ENCODE data around the gene PARP16.

Gene PARP16

GRCh38 chr15:65286069-65286703, 497 bp downstream of the PARP16 start:
- Histone ChIP-seq H3K27ac (ENCODE audit: low read depth, low read length, poor library complexity, severe bottlenecking) (no peak overlapping the region), H3K36me3 (ENCODE audit: insufficient read depth, low read length) (no peaks in the 10 kb centered on the region), H3K9ac (ENCODE audit: low read length) (peak overlapping the region; percentile 81), H3K9me2 (ENCODE audit: low read depth, low read length) (no peaks in the 10 kb centered on the region), H4K20me1 (ENCODE audit: insufficient read depth, low read length) (no peaks in the 10 kb centered on the region), H3K4me1 (ENCODE audit: insufficient read depth, low read length, severe bottlenecking) (peaks cover 20% of the 10 kb centered on the region), H3K27me3 (ENCODE audit: insufficient read depth, low read length) (no peaks in the 10 kb centered on the region), H3K4me2 (ENCODE audit: low read length) (peak overlapping the region; percentile 97), H3K4me3 (ENCODE audit: low read depth, low read length, poor library complexity, severe bottlenecking) (peak overlapping the region; percentile 74), H3F3A (ENCODE audit: insufficient read depth, low read length) (no peaks in the 10 kb centered on the region), H3K9me3 (ENCODE audit: low read length) (no peaks in the 10 kb centered on the region), H3K79me2 (ENCODE audit: insufficient read depth, low read length) (no peaks in the 10 kb centered on the region), H2AFZ (ENCODE audit: low read length) (no peak overlapping the region)
- TF ChIP-seq CTCF (IDR thresholded peaks at IDR 0.05; ENCODE audit: low read length) (no peak), EZH2 (IDR thresholded peaks at IDR 0.05; ENCODE audit: borderline replicate concordance, low read length) (no peak)

GRCh38 chr15:65285291-65286068, 1.2 kb downstream of the PARP16 start:
- Histone ChIP-seq H3F3A (ENCODE audit: insufficient read depth, low read length) (no peaks in the 10 kb centered on the region), H3K4me3 (ENCODE audit: low read depth, low read length, poor library complexity, severe bottlenecking) (peak overlapping the region; percentile 74), H3K9me3 (ENCODE audit: low read length) (no peaks in the 10 kb centered on the region), H3K79me2 (ENCODE audit: insufficient read depth, low read length) (no peaks in the 10 kb centered on the region), H3K4me2 (ENCODE audit: low read length) (peak overlapping the region; percentile 97), H3K9ac (ENCODE audit: low read length) (peak overlapping the region; percentile 81), H3K4me1 (ENCODE audit: insufficient read depth, low read length, severe bottlenecking) (peaks cover 20% of the 10 kb centered on the region), H3K36me3 (ENCODE audit: insufficient read depth, low read length) (no peaks in the 10 kb centered on the region), H3K27ac (ENCODE audit: low read depth, low read length, poor library complexity, severe bottlenecking) (no peak overlapping the region), H2AFZ (ENCODE audit: low read length) (no peak overlapping the region), H4K20me1 (ENCODE audit: insufficient read depth, low read length) (no peaks in the 10 kb centered on the region), H3K27me3 (ENCODE audit: insufficient read depth, low read length) (no peaks in the 10 kb centered on the region), H3K9me2 (ENCODE audit: low read depth, low read length) (no peaks in the 10 kb centered on the region)
- TF ChIP-seq EZH2 (IDR thresholded peaks at IDR 0.05; ENCODE audit: borderline replicate concordance, low read length), result no peak
- no peak for TF ChIP-seq CTCF (IDR thresholded peaks at IDR 0.05; ENCODE audit: low read length)

- no peaks in the 10 kb centered on the region for H3K27me3 ChIP-seq (ENCODE audit: insufficient read depth, low read length)
- no peaks in the 10 kb centered on the region for H3K4me1 ChIP-seq (ENCODE audit: insufficient read depth, low read length, severe bottlenecking)
- no peak overlapping the region for H3K4me2 ChIP-seq (ENCODE audit: low read length)
- no peaks in the 10 kb centered on the region for H4K20me1 ChIP-seq (ENCODE audit: insufficient read depth, low read length)
- H3K36me3 ChIP-seq (ENCODE audit: insufficient read depth, low read length), result no peaks in the 10 kb centered on the region
- H3K9ac ChIP-seq (ENCODE audit: low read length), result no peak overlapping the region
- H3K27ac ChIP-seq (ENCODE audit: low read depth, low read length, poor library complexity, severe bottlenecking), result no peak overlapping the region
- H3F3A ChIP-seq (ENCODE audit: insufficient read depth, low read length), result no peaks in the 10 kb centered on the region
- no peak overlapping the region for H3K4me3 ChIP-seq (ENCODE audit: low read depth, low read length, poor library complexity, severe bottlenecking)
- no peak overlapping the region for H2AFZ ChIP-seq (ENCODE audit: low read length)
- H3K79me2 ChIP-seq (ENCODE audit: insufficient read depth, low read length), result no peaks in the 10 kb centered on the region
- H3K9me2 ChIP-seq (ENCODE audit: low read depth, low read length), result no peaks in the 10 kb centered on the region
- TF ChIP-seq CTCF (IDR thresholded peaks at IDR 0.05; ENCODE audit: low read length) (no peak), EZH2 (IDR thresholded peaks at IDR 0.05; ENCODE audit: borderline replicate concordance, low read length) (no peak)
- no peaks in the 10 kb centered on the region for H3K9me3 ChIP-seq (ENCODE audit: low read length)
These were observed 8.2 kb downstream of the PARP16 start for GRCh38 chr15:65278480-65278879.
